Sigmoid colon (tissue), 7 donors: ENCODE results near the gene SUGCT. TPM values are rescaled to one million over a fixed set of nuclear protein-coding genes. Genes with fewer than 3 reads are reported as not detected.

Source experiments
- DNase-seq: peaks from one replicate; pipeline ENCODE4 v3.0.0-alpha.2; 2019
- H3K27ac ChIP-seq, 4 donors: fragments of 200-600 bp; sonication (generic); one replicate each; pipeline ENCODE4 v1.5.1; 2016 to 2019; ENCODE audit warnings: mild to moderate bottlenecking in 1 of 4
- H3K27me3 ChIP-seq, 3 donors: fragments of 200-600 bp; sonication (generic); one replicate each; pipeline ENCODE4 v1.5.1; 2019; ENCODE audit warnings: mild to moderate bottlenecking in 1 of 3
- H3K36me3 ChIP-seq, 4 donors: fragments of 200-600 bp; sonication (generic); one replicate each; pipeline ENCODE4 v1.5.1; 2016 to 2019
- H3K4me1 ChIP-seq, 4 donors: fragments of 200-600 bp; sonication (generic); one replicate each; pipeline ENCODE4 v1.5.1; 2017 to 2019
- H3K4me3 ChIP-seq, 4 donors: fragments of 200-600 bp; sonication (generic); one replicate each; pipeline ENCODE4 v1.5.1; 2017 to 2019; ENCODE audit warnings: mild to moderate bottlenecking in 2 of 4, moderate library complexity in 1 of 4
- H3K9me3 ChIP-seq, 4 donors: fragments of 200-600 bp in 3 of 4; sonication (generic) in 3 of 4; one replicate each; pipeline versions ENCODE4 v1.5.1 to v1.6.1; 2013 to 2019
- CTCF ChIP-seq, 4 experiments: fragments of 450-650 bp in 3 of 4; fragments of 200-600 bp in 1 of 4; IDR thresholded peaks; one replicate each; pipeline ENCODE4 v1.5.1; 2016 to 2019; ENCODE audit warnings: antibody characterized with exemption in 4 of 4, mild to moderate bottlenecking in 3 of 4, moderate library complexity in 2 of 4
- EP300 ChIP-seq, 4 donors: sonication (generic); formaldehyde crosslinking; IDR thresholded peaks; one replicate each; pipeline ENCODE4 v1.6.1; 2017; ENCODE audit warnings: antibody characterized with exemption in 4 of 4
- POLR2A ChIP-seq, 2 donors: fragments of 450-650 bp; IDR thresholded peaks; one replicate each; pipeline ENCODE4 v1.6.1; 2016; ENCODE audit warnings: antibody characterized with exemption in 2 of 2, mild to moderate bottlenecking in 2 of 2, moderate library complexity in 2 of 2
- POLR2AphosphoS5 ChIP-seq, 4 donors: sonication (generic); formaldehyde crosslinking; IDR thresholded peaks; one replicate each; pipeline ENCODE4 v1.6.1; 2017; ENCODE audit warnings: antibody characterized with exemption in 4 of 4
- WGBS, 2 donors: extraction: QIAGEN DNeasy Blood & Tissue Kit; methylation state at CpG; one replicate each; pipeline ENCODE4 v1.1.7; 2013; 5-methylcytosine and 5-hydroxymethylcytosine counted together
- intact Hi-C: fragments of 100-400 bp; cut with DNase I; formaldehyde crosslinking; loops from one replicate; pipeline ENCODE4 v1.15.1; 2023
- polyA plus RNA-seq, 3 donors: library from polyadenylated mRNA; stranded (reverse); fragments of 200-250 nt; gene quantifications; one replicate each; pipeline ENCODE4 v1.2.3, GENCODE V29; 2013
- total RNA-seq, 4 donors: library from RNA; depleted of rRNA; stranded (reverse); fragments of >200 nt; gene quantifications; one replicate each; pipeline ENCODE4 v1.1.0, GENCODE V29; 2016
- donor health status: healthy with polysubstance abuse.
- donor health status: Bipolar disorder and iron deficiency.
- donor health status: healthy.

SUGCT gene
- total and polyA plus RNA-seq, 7 donors, result 2.3 to 25.9 (median 6.3) TPM

- no peaks in the 10 kb centered on the region for H3K36me3 ChIP-seq
- WGBS, 2 donors, result 84 to 86% methylated on average over 10 of the region's 10 CpGs
- H3K9me3 ChIP-seq, result peaks cover 0 to 5% (median 0%) of the 10 kb centered on the region in 4 donors
- H3K27ac ChIP-seq, result no peak overlapping the region
- H3K4me3 ChIP-seq, result no peak overlapping the region
- DNase-seq, result no peak
- no peaks in the 10 kb centered on the region for H3K4me1 ChIP-seq
- intact Hi-C loops, result no loop called here
- TF ChIP-seq EP300 (IDR thresholded peaks at IDR 0.05), result no peak
- no peak for TF ChIP-seq POLR2AphosphoS5 (IDR thresholded peaks at IDR 0.05)
- peak in 1 of 4 experiments; percentile 19 for TF ChIP-seq CTCF (IDR thresholded peaks at IDR 0.05)
- no peaks in the 10 kb centered on the region for H3K27me3 ChIP-seq
These were observed 731.8 kb downstream of the SUGCT start for GRCh38 chr7:40866601-40867000.

DNA sequence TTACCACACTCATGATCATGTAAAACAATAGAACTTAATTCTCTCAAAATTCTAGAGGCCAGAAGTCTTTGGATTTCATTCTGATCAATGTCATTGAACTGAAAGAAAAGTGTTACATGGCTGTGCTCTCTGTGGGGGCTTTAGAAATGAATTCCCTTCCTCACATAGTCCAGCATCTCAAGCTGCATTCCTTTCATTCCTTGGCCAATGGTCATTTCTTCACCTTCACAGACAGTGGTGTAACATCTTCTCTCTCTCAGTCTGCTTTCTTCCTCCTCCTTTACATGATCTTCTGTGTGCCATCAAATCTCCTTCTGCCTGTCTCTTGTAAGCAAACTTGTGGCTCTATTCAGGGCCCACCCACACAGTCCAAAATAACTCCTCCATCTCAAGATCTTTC is 735.3 kb downstream of the SUGCT start:
- TF ChIP-seq POLR2A (IDR thresholded peaks at IDR 0.05) (no peak), CTCF (IDR thresholded peaks at IDR 0.05) (no peak), POLR2AphosphoS5 (IDR thresholded peaks at IDR 0.05) (no peak)
- Histone ChIP-seq H3K36me3 (no peaks in the 10 kb centered on the region), H3K4me3 (no peak overlapping the region), H3K4me1 (no peaks in the 10 kb centered on the region), H3K9me3 (peaks cover 0 to 5% (median 0%) of the 10 kb centered on the region in 4 donors), H3K27me3 (no peaks in the 10 kb centered on the region), H3K27ac (no peak overlapping the region)
- intact Hi-C loops, result no loop called here
- DNase-seq, result no peak

- Histone ChIP-seq H3K27ac (no peak overlapping the region), H3K4me1 (no peaks in the 10 kb centered on the region), H3K9me3 (peaks cover 0 to 5% (median 0%) of the 10 kb centered on the region in 4 donors), H3K36me3 (no peaks in the 10 kb centered on the region), H3K4me3 (no peak overlapping the region), H3K27me3 (no peaks in the 10 kb centered on the region)
- no peak for DNase-seq
- 53 to 78% methylated on average over 3 of the region's 3 CpGs for WGBS, 2 donors
- TF ChIP-seq CTCF (IDR thresholded peaks at IDR 0.05), result no peak
- TF ChIP-seq EP300 (IDR thresholded peaks at IDR 0.05), result no peak
- TF ChIP-seq POLR2AphosphoS5 (IDR thresholded peaks at IDR 0.05), result no peak
- no peak for TF ChIP-seq POLR2A (IDR thresholded peaks at IDR 0.05)
- intact Hi-C loops, result no loop called here
These were observed 738.4 kb downstream of the SUGCT start for GRCh38 chr7:40873248-40873647.

DNA sequence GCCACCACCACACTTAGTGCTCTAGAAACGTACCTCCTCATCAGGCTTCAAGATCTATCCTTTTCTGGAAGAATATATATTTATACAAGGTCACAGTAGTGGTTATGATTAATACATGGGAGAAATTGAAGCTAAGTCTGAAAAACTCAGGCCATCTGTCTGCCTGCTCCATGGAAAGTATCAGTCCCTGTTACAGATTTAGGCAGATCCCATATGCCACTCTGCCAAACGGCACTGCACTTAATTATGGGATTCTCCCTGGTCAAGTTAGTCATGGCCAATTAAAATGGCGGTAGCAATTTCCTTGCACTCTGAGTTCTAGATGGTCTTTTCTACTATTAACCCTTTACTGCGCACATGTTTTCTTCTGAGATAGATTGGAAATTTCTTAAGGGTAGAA is 740.0 kb downstream of the SUGCT start:
- no peak for TF ChIP-seq EP300 (IDR thresholded peaks at IDR 0.05)
- no peak for TF ChIP-seq POLR2AphosphoS5 (IDR thresholded peaks at IDR 0.05)
- TF ChIP-seq CTCF (IDR thresholded peaks at IDR 0.05), result no peak
- TF ChIP-seq POLR2A (IDR thresholded peaks at IDR 0.05), result no peak
- no peaks in the 10 kb centered on the region for H3K36me3 ChIP-seq
- no peaks in the 10 kb centered on the region for H3K27me3 ChIP-seq
- intact Hi-C loops, result no loop called here
- no peaks in the 10 kb centered on the region for H3K4me1 ChIP-seq
- no peak overlapping the region for H3K27ac ChIP-seq
- WGBS, 2 donors, result 87 to 90% methylated on average over 4 of the region's 4 CpGs
- H3K4me3 ChIP-seq, result no peak overlapping the region
- DNase-seq, result no peak
- H3K9me3 ChIP-seq, result no peaks in the 10 kb centered on the region

GRCh38 chr7:40876601-40877000 is 741.8 kb downstream of the SUGCT start:
- H3K36me3 ChIP-seq, result no peaks in the 10 kb centered on the region
- no peak for DNase-seq
- no peaks in the 10 kb centered on the region for H3K27me3 ChIP-seq
- no peak overlapping the region for H3K27ac ChIP-seq
- no peak overlapping the region for H3K4me3 ChIP-seq
- WGBS, 2 donors, result 89 to 99% methylated on average over 3 of the region's 3 CpGs
- H3K9me3 ChIP-seq, result no peaks in the 10 kb centered on the region
- intact Hi-C loops, result no loop called here
- no peak for TF ChIP-seq POLR2AphosphoS5 (IDR thresholded peaks at IDR 0.05)
- TF ChIP-seq EP300 (IDR thresholded peaks at IDR 0.05), result no peak
- no peak for TF ChIP-seq CTCF (IDR thresholded peaks at IDR 0.05)
- TF ChIP-seq POLR2A (IDR thresholded peaks at IDR 0.05), result no peak
- H3K4me1 ChIP-seq, result peaks cover 0 to 3% (median 1%) of the 10 kb centered on the region in 4 donors
